A673 (cell line): ENCODE measurements around the gene TRPM2.

ENCODE experiments used
- CTCF ChIP-seq: fragments of 300-800, 200-600 bp; sonication (generic); conservative IDR thresholded peaks from 2 replicates; pipeline ENCODE4 v1.5.1; 2017; ENCODE audit warnings: low read depth, mild to moderate bottlenecking, antibody characterized with exemption, low read length, moderate library complexity, mixed read lengths
- EZH2 ChIP-seq: fragments of 200-600 bp; sonication (generic); IDR thresholded peaks from 2 replicates; pipeline ENCODE4 v1.6.1; 2017; ENCODE audit warnings: borderline replicate concordance, low read depth, mild to moderate bottlenecking, mixed read lengths, antibody characterized with exemption, low read length; ENCODE audit not compliant: poor library complexity, severe bottlenecking

GRCh38 chr21:44463724-44464123 lies 110.3 kb downstream of the TRPM2 start:
- TF ChIP-seq CTCF (no peak), EZH2 (no peak)
